Suppressor macrophage treated with lipopolysaccharide for 1 hour (primary cell): Measurements from ENCODE around the gene GRIK4.
"Not testable (repeated sequence)": the region's sequence is repeated elsewhere in the genome, so short reads cannot be mapped to it uniquely, and the experiment has no call there.

ENCODE experiments used
- DNase-seq, 3 donors: peaks; one replicate each; pipeline ENCODE4 v3.0.0-alpha.2; 2020 to 2022

Gene GRIK4

GRCh38 chr11:120577041-120577440, 65.5 kb downstream of the GRIK4 start:
- DNase-seq: no peak

DNA sequence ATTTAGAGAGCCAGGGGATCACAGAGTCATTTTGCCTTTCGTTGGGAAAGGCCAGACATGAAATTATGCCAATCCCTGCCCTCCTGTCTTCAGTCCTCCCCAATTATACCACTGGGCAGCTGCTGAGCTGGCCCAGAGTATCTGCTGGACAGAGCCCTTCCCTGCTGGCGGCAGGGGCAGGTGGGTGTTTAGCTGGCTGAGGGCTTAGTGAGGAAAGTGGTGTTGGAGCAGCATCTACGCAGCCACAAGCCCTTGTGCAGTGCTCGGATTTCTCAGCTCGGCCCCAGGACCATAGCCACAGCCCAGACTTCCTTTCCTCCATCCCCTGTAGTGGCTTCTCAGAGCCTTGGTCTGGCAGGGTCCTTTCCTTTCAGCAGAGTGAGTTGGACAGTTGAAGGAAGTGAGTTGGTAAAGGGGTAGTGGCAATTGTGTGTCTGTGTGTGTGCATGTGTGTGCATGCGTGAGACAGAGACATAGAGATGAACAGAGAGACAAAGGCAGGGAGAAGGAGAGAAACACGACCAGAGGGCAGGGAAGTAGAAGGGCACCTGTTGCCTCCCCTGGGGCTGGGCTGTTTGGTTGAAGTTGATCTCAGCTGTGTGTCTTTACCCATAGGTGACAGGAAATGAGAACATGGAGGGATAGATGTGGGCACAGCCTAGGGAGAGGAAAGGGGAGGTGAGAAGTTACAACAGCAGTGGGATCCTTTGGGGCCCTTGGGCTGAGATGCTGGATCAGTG, 66.2 kb downstream of the GRIK4 start:
- DNase-seq: no peak

- no peak for DNase-seq
Measured at GRCh38 chr11:120578596-120579154, 67.1 kb downstream of the GRIK4 start.

GRCh38 chr11:120579611-120580031, 68.1 kb downstream of the GRIK4 start:
- no peak for DNase-seq

DNA sequence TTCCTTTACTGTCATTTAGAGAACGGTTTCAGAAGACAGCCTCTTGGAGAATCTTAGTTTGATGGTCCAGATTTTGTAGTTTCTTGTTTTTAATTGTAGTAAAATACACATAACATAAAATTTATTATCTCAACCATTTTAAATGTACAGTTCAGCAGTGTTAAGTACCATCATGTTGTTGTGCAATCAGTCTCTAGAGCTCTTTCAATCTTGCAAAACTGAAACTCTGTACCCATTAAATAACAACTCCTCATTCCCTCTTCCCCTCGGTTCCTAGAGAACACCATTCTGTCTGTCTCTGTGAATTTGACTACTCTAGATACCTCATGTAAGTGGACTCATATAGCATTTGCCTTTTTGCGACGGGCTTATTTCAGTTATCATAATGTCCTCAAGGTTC, 69.8 kb downstream of the GRIK4 start:
- DNase-seq: no peak

GRCh38 chr11:120582535-120582934, 71.0 kb downstream of the GRIK4 start:
- not testable (repeated sequence) for DNase-seq

GRCh38 chr11:120586072-120586471, 74.5 kb downstream of the GRIK4 start:
- no peak for DNase-seq

GRCh38 chr11:120586728-120587127, 75.2 kb downstream of the GRIK4 start:
- DNase-seq: no peak

- no peak for DNase-seq
Measured at GRCh38 chr11:120587299-120587698, 75.8 kb downstream of the GRIK4 start.

- DNase-seq: no peak
Measured at GRCh38 chr11:120589376-120589775, 77.8 kb downstream of the GRIK4 start.

- DNase-seq: no peak
Measured at GRCh38 chr11:120590472-120590871, 78.9 kb downstream of the GRIK4 start.

DNA sequence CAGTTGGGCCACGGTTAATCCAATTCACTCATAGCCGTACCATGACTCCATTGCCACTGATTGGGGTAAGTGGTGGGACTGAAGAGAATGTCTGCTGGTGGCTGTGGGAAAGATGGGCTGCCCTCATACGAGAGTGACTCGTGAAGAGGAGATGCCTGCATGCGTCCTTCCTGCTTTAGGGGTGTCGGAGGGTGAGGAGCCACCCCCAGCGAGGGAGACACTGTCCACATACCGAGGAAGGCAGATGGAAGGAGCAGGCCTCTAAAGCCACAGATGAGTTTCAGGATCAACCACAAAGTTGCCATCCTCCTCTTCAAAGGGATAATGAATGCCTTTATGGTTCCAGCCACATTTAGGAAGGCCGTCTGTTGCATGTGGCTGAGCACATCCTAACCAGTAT, 83.2 kb downstream of the GRIK4 start:
- DNase-seq: no peak

DNA sequence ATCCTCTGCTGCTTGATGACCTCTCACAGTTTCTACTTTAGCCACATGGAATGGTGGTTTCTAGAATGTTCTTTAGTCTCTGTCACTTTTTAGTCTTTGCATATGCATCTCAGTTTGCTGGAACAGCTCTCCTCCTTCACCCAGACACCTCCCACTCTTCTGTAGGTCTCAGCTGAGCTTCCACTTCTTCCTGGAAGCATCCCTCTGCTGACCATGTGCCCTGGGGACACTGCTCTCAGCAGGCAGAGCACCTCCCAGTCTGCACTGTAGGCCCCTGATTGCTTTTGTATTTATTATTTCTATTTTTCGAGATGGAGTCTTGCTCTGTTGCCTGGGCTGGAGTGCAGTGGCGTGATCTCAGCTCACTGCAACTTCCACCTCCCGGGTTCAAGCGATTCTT, 84.0 kb downstream of the GRIK4 start:
- DNase-seq: no peak

- no peak for DNase-seq
Measured at GRCh38 chr11:120597250-120598215, 86.0 kb downstream of the GRIK4 start.

GRCh38 chr11:120598517-120599257, 87.1 kb downstream of the GRIK4 start:
- no peak for DNase-seq

- DNase-seq: no peak
Measured at GRCh38 chr11:120599816-120600420, 88.4 kb downstream of the GRIK4 start.

GRCh38 chr11:120601536-120601935, 90.0 kb downstream of the GRIK4 start:
- DNase-seq: peak; percentile 25 to 60 (median 26)

GRCh38 chr11:120603071-120603470, 91.5 kb downstream of the GRIK4 start:
- no peak for DNase-seq

GRCh38 chr11:120605469-120605868, 93.9 kb downstream of the GRIK4 start:
- no peak for DNase-seq

- no peak for DNase-seq
Measured at GRCh38 chr11:120606211-120607010, 94.9 kb downstream of the GRIK4 start.

- no peak for DNase-seq
Measured at GRCh38 chr11:120608061-120608460, 96.5 kb downstream of the GRIK4 start.
